ENCODE results near the gene EHD2. TPM values are rescaled to one million over a fixed set of nuclear protein-coding genes. Genes with fewer than 3 reads are reported as not detected.

Gene EHD2
- total RNA-seq, 1 experiment from 2014 or later = 2.9 TPM

DNA sequence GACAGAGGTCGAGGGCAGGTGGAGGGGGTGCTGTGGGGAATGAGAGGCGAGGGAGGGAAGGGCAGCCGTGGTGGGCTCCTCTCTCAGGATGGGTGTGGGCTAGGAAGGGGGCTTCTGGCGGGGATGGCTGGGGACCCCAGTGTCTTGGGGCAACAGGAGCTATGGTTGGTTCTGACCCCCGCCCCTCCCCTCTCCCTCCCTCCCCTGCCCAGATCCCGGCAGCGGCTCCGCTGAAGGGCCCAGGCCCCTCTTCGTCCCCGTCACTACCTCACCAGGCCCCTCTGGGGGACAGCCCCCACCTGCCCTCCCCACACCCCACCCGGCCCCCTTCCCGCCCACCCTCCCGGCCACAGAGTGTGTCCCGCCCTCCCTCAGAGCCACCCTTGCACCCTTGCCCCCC, 19.3 kb upstream of the EHD2 start:
- DNase-seq (ENCODE audit: low spot score) = no peak
- H3K27me3 ChIP-seq (replicated peaks; ENCODE audit: insufficient read depth, low read depth, low read length, poor library complexity) = no peaks in the 10 kb centered on the region
- TF ChIP-seq EZH2 (IDR thresholded peaks at IDR 0.05; ENCODE audit: borderline replicate concordance, low read depth, low read length, poor library complexity, severe bottlenecking) = no peak
- TF ChIP-seq, protein P1, sequence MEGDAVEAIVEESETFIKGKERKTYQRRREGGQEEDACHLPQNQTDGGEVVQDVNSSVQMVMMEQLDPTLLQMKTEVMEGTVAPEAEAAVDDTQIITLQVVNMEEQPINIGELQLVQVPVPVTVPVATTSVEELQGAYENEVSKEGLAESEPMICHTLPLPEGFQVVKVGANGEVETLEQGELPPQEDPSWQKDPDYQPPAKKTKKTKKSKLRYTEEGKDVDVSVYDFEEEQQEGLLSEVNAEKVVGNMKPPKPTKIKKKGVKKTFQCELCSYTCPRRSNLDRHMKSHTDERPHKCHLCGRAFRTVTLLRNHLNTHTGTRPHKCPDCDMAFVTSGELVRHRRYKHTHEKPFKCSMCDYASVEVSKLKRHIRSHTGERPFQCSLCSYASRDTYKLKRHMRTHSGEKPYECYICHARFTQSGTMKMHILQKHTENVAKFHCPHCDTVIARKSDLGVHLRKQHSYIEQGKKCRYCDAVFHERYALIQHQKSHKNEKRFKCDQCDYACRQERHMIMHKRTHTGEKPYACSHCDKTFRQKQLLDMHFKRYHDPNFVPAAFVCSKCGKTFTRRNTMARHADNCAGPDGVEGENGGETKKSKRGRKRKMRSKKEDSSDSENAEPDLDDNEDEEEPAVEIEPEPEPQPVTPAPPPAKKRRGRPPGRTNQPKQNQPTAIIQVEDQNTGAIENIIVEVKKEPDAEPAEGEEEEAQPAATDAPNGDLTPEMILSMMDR (conservative IDR thresholded peaks at IDR 0.05; ENCODE audit: low read depth, low read length) = no peak
- POLR2A ChIA-PET (ENCODE audit: low non-redundant PET) = no interaction called here
- intact Hi-C loops (cut with micrococcal nuclease; ENCODE audit: unreplicated experiment) = loop anchor here (10.0 kb wide), 1 partner anchor 179 kb away; the partner anchor contains the start of gene NAPA
- no TSS peak for BruUV-seq (replicated peaks)
- CTCF ChIA-PET = no interaction called here
- H3K27ac ChIP-seq (ENCODE audit: low read depth, low read length, poor library complexity, severe bottlenecking) = no peak overlapping the region
- no peaks in the 10 kb centered on the region for H3K9me3 ChIP-seq (ENCODE audit: low read depth, low read length, poor library complexity, severe bottlenecking)
- peaks cover 11% of the 10 kb centered on the region for H3K36me3 ChIP-seq (ENCODE audit: insufficient read depth, low read length, poor library complexity, severe bottlenecking)
- no peak overlapping the region for H3K4me3 ChIP-seq (ENCODE audit: low read depth, low read length, poor library complexity, severe bottlenecking)
- H3K4me1 ChIP-seq (ENCODE audit: insufficient read depth, low read length, poor library complexity, severe bottlenecking) = no peaks in the 10 kb centered on the region

DNA sequence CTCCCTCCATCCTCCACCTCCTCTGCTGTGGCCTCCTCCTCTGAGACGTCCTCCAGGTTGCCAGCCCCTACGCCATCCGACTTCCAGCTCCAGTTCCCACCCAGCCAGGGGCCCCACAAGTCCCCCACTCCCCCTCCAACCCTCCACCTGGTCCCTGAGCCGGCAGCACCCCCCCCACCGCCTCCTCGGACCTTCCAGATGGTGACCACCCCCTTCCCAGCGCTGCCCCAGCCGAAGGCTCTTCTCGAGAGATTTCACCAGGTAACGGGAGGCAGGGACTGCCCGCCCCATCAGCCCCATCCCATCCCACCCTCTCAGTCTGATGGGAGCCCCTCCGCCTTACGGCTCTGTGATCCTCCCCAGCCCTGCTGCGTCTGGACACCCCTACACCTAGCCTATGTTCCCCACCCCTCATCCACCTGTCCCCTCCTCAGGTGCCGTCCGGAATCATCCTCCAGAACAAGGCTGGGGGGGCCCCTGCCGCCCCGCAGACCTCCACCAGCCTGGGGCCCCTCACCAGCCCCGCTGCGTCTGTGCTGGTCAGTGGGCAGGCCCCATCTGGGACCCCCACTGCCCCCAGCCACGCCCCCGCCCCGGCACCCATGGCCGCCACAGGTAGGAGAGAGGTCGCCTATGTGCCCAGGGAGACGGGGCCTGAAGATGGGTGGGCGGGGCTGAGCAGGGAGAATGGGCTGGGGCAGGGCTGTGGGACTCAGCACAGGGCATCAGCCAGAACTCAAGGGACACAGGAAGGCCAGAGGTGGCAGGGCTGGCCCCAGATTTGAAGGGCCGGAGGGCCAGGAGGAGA, 18.6 kb upstream of the EHD2 start:
- TF ChIP-seq, protein P1 (conservative IDR thresholded peaks at IDR 0.05; ENCODE audit: low read depth, low read length) = no peak
- TF ChIP-seq EZH2 (IDR thresholded peaks at IDR 0.05; ENCODE audit: borderline replicate concordance, low read depth, low read length, poor library complexity, severe bottlenecking) = no peak
- no TSS peak for BruUV-seq (replicated peaks)
- DNase-seq (ENCODE audit: low spot score) = no peak
- Histone ChIP-seq H3K27me3 (replicated peaks; ENCODE audit: insufficient read depth, low read depth, low read length, poor library complexity) (no peaks in the 10 kb centered on the region), H3K4me3 (ENCODE audit: low read depth, low read length, poor library complexity, severe bottlenecking) (no peak overlapping the region), H3K36me3 (ENCODE audit: insufficient read depth, low read length, poor library complexity, severe bottlenecking) (peaks cover 16% of the 10 kb centered on the region), H3K9me3 (ENCODE audit: low read depth, low read length, poor library complexity, severe bottlenecking) (no peaks in the 10 kb centered on the region), H3K4me1 (ENCODE audit: insufficient read depth, low read length, poor library complexity, severe bottlenecking) (no peaks in the 10 kb centered on the region), H3K27ac (ENCODE audit: low read depth, low read length, poor library complexity, severe bottlenecking) (no peak overlapping the region)
- CTCF ChIA-PET = no interaction called here
- POLR2A ChIA-PET (ENCODE audit: low non-redundant PET) = no interaction called here
- intact Hi-C loops (cut with micrococcal nuclease; ENCODE audit: unreplicated experiment) = loop anchor here (10.0 kb wide), 1 partner anchor 180 kb away; the partner anchor contains the start of gene NAPA

DNA sequence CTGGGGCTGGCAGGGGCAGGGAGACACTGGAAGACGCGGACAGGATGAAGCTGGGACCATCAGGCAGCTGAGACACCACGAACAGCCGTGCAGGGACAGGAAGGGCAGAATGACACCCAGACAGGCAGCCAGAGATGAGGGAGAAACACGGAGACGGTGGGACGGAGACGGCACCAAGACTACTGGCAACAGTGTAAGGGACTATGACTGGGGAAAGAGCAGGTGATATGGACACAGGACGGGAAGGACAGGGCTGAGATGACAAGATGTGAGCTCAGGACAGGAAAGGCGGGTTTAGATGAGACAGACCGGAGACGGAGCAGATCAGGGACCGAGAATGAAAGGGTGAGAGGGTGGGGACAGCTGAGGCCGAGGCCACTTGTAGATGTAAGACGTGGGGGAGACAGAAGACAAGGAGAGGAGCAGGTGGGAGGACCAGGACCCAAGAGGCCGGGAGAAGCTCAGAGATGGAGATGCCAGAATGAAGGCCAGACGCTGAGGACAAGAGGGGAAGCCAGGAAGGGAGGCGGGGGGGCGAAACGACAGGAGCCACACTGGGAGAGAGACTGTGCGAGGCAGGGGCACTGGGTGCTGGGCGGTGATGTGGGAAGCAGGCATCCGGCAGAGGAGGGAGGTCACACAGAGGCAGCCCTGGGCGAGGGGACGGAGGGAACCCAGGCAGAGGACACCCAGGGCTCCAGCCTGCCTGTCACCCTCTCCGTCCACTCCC, 17.5 kb upstream of the EHD2 start:
- no peak overlapping the region for H3K27ac ChIP-seq (ENCODE audit: low read depth, low read length, poor library complexity, severe bottlenecking)
- no TSS peak for BruUV-seq (replicated peaks)
- H3K36me3 ChIP-seq (ENCODE audit: insufficient read depth, low read length, poor library complexity, severe bottlenecking) = peaks cover 16% of the 10 kb centered on the region
- TF ChIP-seq, protein P1 (conservative IDR thresholded peaks at IDR 0.05; ENCODE audit: low read depth, low read length) = no peak
- TF ChIP-seq EZH2 (IDR thresholded peaks at IDR 0.05; ENCODE audit: borderline replicate concordance, low read depth, low read length, poor library complexity, severe bottlenecking) = no peak
- no peaks in the 10 kb centered on the region for H3K9me3 ChIP-seq (ENCODE audit: low read depth, low read length, poor library complexity, severe bottlenecking)
- ChIA-PET POLR2A (ENCODE audit: low non-redundant PET) (interaction anchor here (0.5 kb wide), 1 partner anchor 13 kb away, joined by 3 read pairs; no protein-coding TSS in a partner anchor), CTCF (interaction anchor here (0.9 kb wide), 1 partner anchor 259 kb away, joined by 3 read pairs; no protein-coding TSS in a partner anchor)
- H3K4me3 ChIP-seq (ENCODE audit: low read depth, low read length, poor library complexity, severe bottlenecking) = no peak overlapping the region
- no peak for DNase-seq (ENCODE audit: low spot score)
- no peaks in the 10 kb centered on the region for H3K27me3 ChIP-seq (replicated peaks; ENCODE audit: insufficient read depth, low read depth, low read length, poor library complexity)
- intact Hi-C loops (cut with micrococcal nuclease; ENCODE audit: unreplicated experiment) = loop anchor here (10.0 kb wide), 1 partner anchor 181 kb away; the partner anchor contains the start of gene NAPA
- H3K4me1 ChIP-seq (ENCODE audit: insufficient read depth, low read length, poor library complexity, severe bottlenecking) = peaks cover 3% of the 10 kb centered on the region

Data from A673 (cell line).